GM23338 (cell line): Measurements from ENCODE around the gene ZYX. TPM values are rescaled to one million over a fixed set of nuclear protein-coding genes. Genes with fewer than 3 reads are reported as not detected.

Source experiments
- ATAC-seq: fragments of 200-7000 bp; cut with Tn5 transposase; 3 replicates; pipeline ENCODE4 v1.9.1; 2020
- DNase-seq: peaks from one replicate; pipeline ENCODE4 v3.0.0-alpha.2; 2015; ENCODE audit warnings: low spot score
- H2AFZ ChIP-seq: fragments of 200-600 bp; sonication (generic); 2 replicates; pipeline ENCODE4 v1.8.0; 2016; ENCODE audit warnings: antibody characterized with exemption, mild to moderate bottlenecking, moderate library complexity
- H3F3A ChIP-seq: fragments of 200-600 bp; sonication (generic); replicated peaks from 2 replicates; pipeline ENCODE4 v1.8.0; 2017; ENCODE audit warnings: antibody characterized with exemption, mixed run types, low read depth
- H3K27ac ChIP-seq: fragments of 200-600 bp; sonication (generic); 2 replicates; pipeline ENCODE4 v1.6.1; 2016; ENCODE audit warnings: low read depth
- H3K27me3 ChIP-seq: fragments of 200-600 bp; sonication (generic); 2 replicates; pipeline ENCODE4 v1.8.0; 2016; ENCODE audit warnings: mild to moderate bottlenecking, mixed run types, moderate library complexity; ENCODE audit not compliant: insufficient read depth
- H3K36me3 ChIP-seq: fragments of 200-600 bp; sonication (generic); 2 replicates; pipeline ENCODE4 v1.8.0; 2016; ENCODE audit warnings: mild to moderate bottlenecking; ENCODE audit not compliant: insufficient read depth
- H3K4me1 ChIP-seq: fragments of 200-600 bp; sonication (generic); 2 replicates; pipeline ENCODE4 v1.8.0; 2016; ENCODE audit warnings: mild to moderate bottlenecking, moderate library complexity; ENCODE audit not compliant: insufficient read depth
- H3K4me2 ChIP-seq: fragments of 200-600 bp; sonication (generic); 2 replicates; pipeline ENCODE4 v1.7.1; 2017; ENCODE audit warnings: mixed run types
- H3K4me3 ChIP-seq: fragments of 200-600 bp; sonication (generic); 2 replicates; pipeline ENCODE4 v1.6.1; 2016; ENCODE audit warnings: mixed run types
- H3K79me2 ChIP-seq: fragments of 200-600 bp; sonication (generic); replicated peaks from 2 replicates; pipeline ENCODE4 v1.8.0; 2017; ENCODE audit warnings: mild to moderate bottlenecking; ENCODE audit not compliant: insufficient read depth
- H3K9me2 ChIP-seq: fragments of 200-600 bp; sonication (generic); 2 replicates; pipeline ENCODE4 v1.8.0; 2017; ENCODE audit not compliant: insufficient read depth
- H4K20me1 ChIP-seq: fragments of 200-600 bp; sonication (generic); replicated peaks from 2 replicates; pipeline ENCODE4 v1.8.0; 2017; ENCODE audit warnings: mild to moderate bottlenecking; ENCODE audit not compliant: insufficient read depth
- H3K27ac Mint-ChIP-seq: 2 replicates; pipeline ENCODE4 v1.8.0; 2020; ENCODE audit warnings: inconsistent platforms, mild to moderate bottlenecking, moderate library complexity, mixed read lengths
- H3K27me3 Mint-ChIP-seq: 3 replicates; pipeline ENCODE4 v1.8.0; 2022; ENCODE audit warnings: low read depth, mild to moderate bottlenecking, moderate library complexity, mixed read lengths, inconsistent platforms; ENCODE audit not compliant: insufficient read depth, poor library complexity
- H3K36me3 Mint-ChIP-seq: 3 replicates; pipeline ENCODE4 v1.8.0; 2021; ENCODE audit warnings: low read depth, mild to moderate bottlenecking, inconsistent platforms, moderate library complexity, mixed read lengths
- H3K4me1 Mint-ChIP-seq: 3 replicates; pipeline ENCODE4 v1.8.0; 2020; ENCODE audit warnings: mild to moderate bottlenecking, inconsistent platforms, mixed read lengths
- H3K4me3 Mint-ChIP-seq: 3 replicates; pipeline ENCODE4 v1.8.0; 2021; ENCODE audit warnings: moderate library complexity, mild to moderate bottlenecking, inconsistent platforms, mixed read lengths
- H3K9me3 Mint-ChIP-seq: 3 replicates; pipeline ENCODE4 v1.8.0; 2020; ENCODE audit warnings: moderate library complexity, mild to moderate bottlenecking, inconsistent platforms, mixed read lengths
- CREB1 ChIP-seq: fragments of 250-450 bp; sonication (Bioruptor Pico); IDR thresholded peaks from 2 replicates; pipeline ENCODE4 v1.5.0; 2020; ENCODE audit warnings: low read depth, mild to moderate bottlenecking, moderate library complexity
- CTCF ChIP-seq, 2 experiments: fragments of 200-600 bp in 1 of 2; sonication (generic) in 1 of 2; conservative IDR thresholded peaks; 2 replicates each; pipeline versions ENCODE4 v1.5.1 to v1.6.1; 2016 to 2017; ENCODE audit warnings: antibody characterized with exemption in 2 of 2, low read depth in 2 of 2, mild to moderate bottlenecking in 2 of 2, moderate library complexity in 1 of 2
- EZH2 ChIP-seq: fragments of 200-600 bp; sonication (generic); IDR thresholded peaks from one replicate; pipeline ENCODE4 v1.8.0; 2017; ENCODE audit warnings: antibody characterized with exemption, mild to moderate bottlenecking, low read depth; ENCODE audit not compliant: unreplicated experiment
- EZH2phosphoT487 ChIP-seq: fragments of 200-600 bp; sonication (generic); IDR thresholded peaks from one replicate; pipeline ENCODE4 v1.8.1; 2018; ENCODE audit warnings: antibody characterized with exemption; ENCODE audit not compliant: unreplicated experiment
- JUNB ChIP-seq: IDR thresholded peaks from one replicate; pipeline ENCODE4 v1.6.1; 2016; ENCODE audit warnings: antibody characterized with exemption; ENCODE audit not compliant: unreplicated experiment
- NANOG ChIP-seq: IDR thresholded peaks from 2 replicates; pipeline ENCODE4 v1.6.1; 2016; ENCODE audit warnings: antibody characterized with exemption, borderline replicate concordance
- POLR2AphosphoS5 ChIP-seq: IDR thresholded peaks from 2 replicates; pipeline ENCODE4 v1.6.1; 2016; ENCODE audit warnings: antibody characterized with exemption, low read depth
- REST ChIP-seq: IDR thresholded peaks from one replicate; pipeline ENCODE4 v1.6.1; 2018; ENCODE audit warnings: antibody characterized with exemption; ENCODE audit not compliant: unreplicated experiment
- STAT1 ChIP-seq: IDR thresholded peaks from one replicate; pipeline ENCODE4 v1.6.1; 2016; ENCODE audit warnings: antibody characterized with exemption; ENCODE audit not compliant: unreplicated experiment
- ZNF114 ChIP-seq: fragments of 250-450 bp; sonication (Bioruptor Pico); IDR thresholded peaks from 2 replicates; pipeline ENCODE4 v1.5.0; 2020; ENCODE audit warnings: mild to moderate bottlenecking, moderate library complexity
- ZNF331 ChIP-seq: fragments of 250-450 bp; sonication (Bioruptor Pico); IDR thresholded peaks from 2 replicates; pipeline ENCODE4 v1.5.0; 2020; ENCODE audit warnings: low read depth, mild to moderate bottlenecking, moderate library complexity
- ZNF462 ChIP-seq: fragments of 250-450 bp; sonication (Bioruptor Pico); IDR thresholded peaks from 2 replicates; pipeline ENCODE4 v1.5.0; 2020; ENCODE audit warnings: mild to moderate bottlenecking, moderate library complexity
- polyA plus RNA-seq: library from polyadenylated mRNA; unstranded; fragments of >200 nt; fragmentation: Nextera tagmentation; extraction: Ambion mirVana; gene quantifications from 2 replicates; pipeline ENCODE4 v1.2.1, GENCODE V29; 2016
- total RNA-seq: library from RNA; depleted of rRNA; stranded (reverse); fragments of >200 nt; shearing (Covaris generic); gene quantifications from 2 replicates; pipeline ENCODE4 v1.2.3, GENCODE V29; 2014

The ZYX gene
- total and polyA plus RNA-seq, 2 experiments from 2014 or later = 111 to 141 TPM

GRCh38 chr7:143351060-143351459, 30.1 kb upstream of the ZYX start (continued):
- TF ChIP-seq CTCF (conservative IDR thresholded peaks at IDR 0.05; ENCODE audit: low read depth in 2 of 2) (no peak), STAT1 (no peak), JUNB (no peak), NANOG (no peak)

- Mint-ChIP-seq H3K27me3 (peaks cover 22% of the 10 kb centered on the region), H3K9me3 (peaks cover 4% of the 10 kb centered on the region; the same call in 2 of the 3 replicates), H3K4me3 (no peak overlapping the region), H3K4me1 (peaks cover 35% of the 10 kb centered on the region), H3K36me3 (peaks cover 30% of the 10 kb centered on the region), H3K27ac (peak overlapping the region; percentile 50)
- H3K27me3 ChIP-seq = no peaks in the 10 kb centered on the region; the same call in 1 of the 2 replicates
- no peak overlapping the region for H2AFZ ChIP-seq
- H3K4me1 ChIP-seq = peaks cover under 1% of the 10 kb centered on the region; the same call in 1 of the 2 replicates
- H3K4me3 ChIP-seq = no peak overlapping the region
- H3K36me3 ChIP-seq = no peaks in the 10 kb centered on the region
- H3K4me2 ChIP-seq = no peak overlapping the region; the same call in 1 of the 2 replicates
- ATAC-seq = no peak
- H3K27ac ChIP-seq = no peak overlapping the region
- no peak for DNase-seq
- H3K79me2 ChIP-seq = no peaks in the 10 kb centered on the region
- 0 out of 2 replicates have a peak, but pooled peaks cover under 1% of the 10 kb centered on the region for H3F3A ChIP-seq
- H4K20me1 ChIP-seq = no peaks in the 10 kb centered on the region
- H3K9me2 ChIP-seq = no peaks in the 10 kb centered on the region
- TF ChIP-seq CTCF (conservative IDR thresholded peaks at IDR 0.05; ENCODE audit: low read depth in 2 of 2) (no peak), ZNF462 (CRISPR knock-in tag) (no peak), EZH2phosphoT487 (no peak), REST (no peak), STAT1 (no peak), POLR2AphosphoS5 (no peak), CREB1 (CRISPR knock-in tag) (no peak), ZNF114 (CRISPR knock-in tag) (no peak), ZNF331 (no peak), EZH2 (no peak), NANOG (no peak)
These were observed 29.6 kb upstream of the ZYX start for GRCh38 chr7:143351574-143351973.
